Neural cell (in vitro differentiated cells): ENCODE results near the gene TMEM11.

Experiments used
- POLR2AphosphoS5 ChIP-seq: IDR thresholded peaks from 2 replicates; pipeline ENCODE4 v1.6.1; 2012
- REST ChIP-seq: IDR thresholded peaks from 2 replicates; pipeline ENCODE4 v1.6.1; 2012; ENCODE audit warnings: borderline replicate concordance

DNA sequence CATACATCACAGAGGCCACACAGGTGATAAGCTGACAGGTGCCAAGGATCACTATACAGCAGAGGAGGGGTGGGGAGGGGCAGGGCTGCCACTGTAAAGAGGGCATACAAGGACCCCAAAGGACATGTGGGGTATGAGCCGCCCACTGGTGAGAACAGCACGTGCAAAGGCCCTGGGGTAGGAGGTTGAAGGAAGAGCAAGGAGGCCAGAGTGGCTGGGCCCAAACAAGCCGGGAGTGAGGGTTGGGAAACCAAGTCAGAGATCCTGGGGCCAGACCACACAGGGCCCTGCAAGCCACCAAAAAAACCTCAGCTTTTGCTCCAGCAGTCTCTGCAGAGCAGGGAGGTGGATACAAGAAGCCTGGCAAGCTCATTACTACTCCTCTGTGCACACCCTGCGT is 32.7 kb upstream of the TMEM11 start:
- TF ChIP-seq REST: no peak
- no peak for TF ChIP-seq POLR2AphosphoS5
